ENCODE measurements around the gene UFSP2. TPM values are rescaled to one million over a fixed set of nuclear protein-coding genes. Genes with fewer than 3 reads are reported as not detected.
"Not testable (repeated sequence)": the region's sequence is repeated elsewhere in the genome, so short reads cannot be mapped to it uniquely, and the experiment has no call there.

Gene UFSP2
- total RNA-seq, 1 donor from 2014 or later = 27.5 TPM

GRCh38 chr4:185369731-185370130 lies 56.0 kb downstream of the UFSP2 start:
- Histone ChIP-seq H3K9ac (ENCODE audit: low read length) (no peak overlapping the region), H3K9me3 (ENCODE audit: insufficient read depth, low read depth, low read length) (no peaks in the 10 kb centered on the region), H3K36me3 (ENCODE audit: insufficient read depth, low read length) (peaks cover 15% of the 10 kb centered on the region), H2AFZ (ENCODE audit: low read depth, low read length) (no peak overlapping the region), H3K4me1 (ENCODE audit: insufficient read depth, low read length) (no peaks in the 10 kb centered on the region), H3K4me3 (ENCODE audit: insufficient read depth, low read depth, low read length) (no peak overlapping the region), H4K20me1 (ENCODE audit: insufficient read depth, low read length) (no peaks in the 10 kb centered on the region), H3K27ac (ENCODE audit: low read depth, low read length) (no peak overlapping the region), H3K27me3 (ENCODE audit: insufficient read depth, low read length) (no peaks in the 10 kb centered on the region), H3K79me2 (ENCODE audit: insufficient read depth, low read length) (no peaks in the 10 kb centered on the region), H3K4me2 (ENCODE audit: low read length) (no peak overlapping the region)
- Mint-ChIP-seq H3K27me3 (ENCODE audit: low read depth, unreplicated experiment) (no peaks in the 10 kb centered on the region), H3K4me1 (ENCODE audit: low read depth, unreplicated experiment) (peaks cover 5% of the 10 kb centered on the region), H3K9me3 (ENCODE audit: unreplicated experiment) (no peaks in the 10 kb centered on the region), H3K4me3 (ENCODE audit: unreplicated experiment) (no peak overlapping the region), H3K36me3 (ENCODE audit: low read depth, unreplicated experiment) (peaks cover 16% of the 10 kb centered on the region), H3K27ac (ENCODE audit: unreplicated experiment) (no peak overlapping the region)
- FAIRE-seq (no peak), DNase-seq (ENCODE audit: low read depth) (no peak)
- TF ChIP-seq EZH2 (IDR thresholded peaks at IDR 0.05; ENCODE audit: insufficient read depth, low read length) = no peak
- TF ChIP-seq, protein P1, sequence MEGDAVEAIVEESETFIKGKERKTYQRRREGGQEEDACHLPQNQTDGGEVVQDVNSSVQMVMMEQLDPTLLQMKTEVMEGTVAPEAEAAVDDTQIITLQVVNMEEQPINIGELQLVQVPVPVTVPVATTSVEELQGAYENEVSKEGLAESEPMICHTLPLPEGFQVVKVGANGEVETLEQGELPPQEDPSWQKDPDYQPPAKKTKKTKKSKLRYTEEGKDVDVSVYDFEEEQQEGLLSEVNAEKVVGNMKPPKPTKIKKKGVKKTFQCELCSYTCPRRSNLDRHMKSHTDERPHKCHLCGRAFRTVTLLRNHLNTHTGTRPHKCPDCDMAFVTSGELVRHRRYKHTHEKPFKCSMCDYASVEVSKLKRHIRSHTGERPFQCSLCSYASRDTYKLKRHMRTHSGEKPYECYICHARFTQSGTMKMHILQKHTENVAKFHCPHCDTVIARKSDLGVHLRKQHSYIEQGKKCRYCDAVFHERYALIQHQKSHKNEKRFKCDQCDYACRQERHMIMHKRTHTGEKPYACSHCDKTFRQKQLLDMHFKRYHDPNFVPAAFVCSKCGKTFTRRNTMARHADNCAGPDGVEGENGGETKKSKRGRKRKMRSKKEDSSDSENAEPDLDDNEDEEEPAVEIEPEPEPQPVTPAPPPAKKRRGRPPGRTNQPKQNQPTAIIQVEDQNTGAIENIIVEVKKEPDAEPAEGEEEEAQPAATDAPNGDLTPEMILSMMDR (IDR thresholded peaks at IDR 0.05; ENCODE audit: insufficient read depth, low read depth, low read length) = no peak

GRCh38 chr4:185364886-185365285 lies 60.9 kb downstream of the UFSP2 start:
- FAIRE-seq = no peak
- no peaks in the 10 kb centered on the region for H3K9me3 ChIP-seq (ENCODE audit: insufficient read depth, low read depth, low read length)

DNA sequence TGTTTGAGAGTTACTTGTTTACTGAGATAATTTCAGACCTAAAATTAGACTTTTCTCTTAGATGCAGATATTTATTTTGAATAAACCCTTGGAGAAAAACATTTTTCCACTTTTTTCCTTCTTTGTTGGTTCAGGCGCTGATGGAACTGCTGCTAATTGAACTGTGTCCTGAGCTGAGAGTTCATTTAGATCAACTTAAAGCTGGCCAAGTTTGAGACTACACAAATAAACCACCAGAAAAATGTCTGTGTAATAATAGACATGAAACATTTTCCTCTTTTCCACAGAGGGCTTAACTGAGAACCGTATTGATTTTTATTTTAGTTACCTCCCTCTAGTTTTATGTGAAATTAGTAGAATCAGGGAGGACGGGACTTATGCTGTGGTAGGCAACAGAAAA lies 62.5 kb downstream of the UFSP2 start:
- Histone ChIP-seq H3K27ac (ENCODE audit: low read depth, low read length) (no peak overlapping the region), H3K36me3 (ENCODE audit: insufficient read depth, low read length) (peaks cover 7% of the 10 kb centered on the region), H4K20me1 (ENCODE audit: insufficient read depth, low read length) (no peaks in the 10 kb centered on the region), H3K4me2 (ENCODE audit: low read length) (no peak overlapping the region), H3K27me3 (ENCODE audit: insufficient read depth, low read length) (no peaks in the 10 kb centered on the region), H3K9me3 (ENCODE audit: insufficient read depth, low read depth, low read length) (no peaks in the 10 kb centered on the region), H3K4me3 (ENCODE audit: insufficient read depth, low read depth, low read length) (no peak overlapping the region), H3K4me1 (ENCODE audit: insufficient read depth, low read length) (peaks cover 26% of the 10 kb centered on the region), H2AFZ (ENCODE audit: low read depth, low read length) (no peak overlapping the region), H3K79me2 (ENCODE audit: insufficient read depth, low read length) (no peaks in the 10 kb centered on the region), H3K9ac (ENCODE audit: low read length) (no peak overlapping the region)
- H3K27me3 Mint-ChIP-seq (ENCODE audit: low read depth, unreplicated experiment) = no peaks in the 10 kb centered on the region
- no peak overlapping the region for H3K27ac Mint-ChIP-seq (ENCODE audit: unreplicated experiment)
- no peak overlapping the region for H3K4me3 Mint-ChIP-seq (ENCODE audit: unreplicated experiment)
- DNase-seq (ENCODE audit: low read depth) = no peak
- no peak for FAIRE-seq
- TF ChIP-seq EZH2 (IDR thresholded peaks at IDR 0.05; ENCODE audit: insufficient read depth, low read length) = no peak
- TF ChIP-seq, protein P1 (IDR thresholded peaks at IDR 0.05; ENCODE audit: insufficient read depth, low read depth, low read length) = no peak
- H3K9me3 Mint-ChIP-seq (ENCODE audit: unreplicated experiment) = peaks cover 2% of the 10 kb centered on the region
- H3K4me1 Mint-ChIP-seq (ENCODE audit: low read depth, unreplicated experiment) = peaks cover 19% of the 10 kb centered on the region
- H3K36me3 Mint-ChIP-seq (ENCODE audit: low read depth, unreplicated experiment) = peaks cover 1% of the 10 kb centered on the region

More at GRCh38 chr4:185364886-185365285, 60.9 kb downstream of the UFSP2 start:
- Mint-ChIP-seq H3K27me3 (ENCODE audit: low read depth, unreplicated experiment) (no peaks in the 10 kb centered on the region), H3K4me1 (ENCODE audit: low read depth, unreplicated experiment) (peaks cover 10% of the 10 kb centered on the region), H3K27ac (ENCODE audit: unreplicated experiment) (no peak overlapping the region), H3K4me3 (ENCODE audit: unreplicated experiment) (no peak overlapping the region), H3K36me3 (ENCODE audit: low read depth, unreplicated experiment) (peaks cover 3% of the 10 kb centered on the region), H3K9me3 (ENCODE audit: unreplicated experiment) (peaks cover 2% of the 10 kb centered on the region)
- Histone ChIP-seq H3K27ac (ENCODE audit: low read depth, low read length) (no peak overlapping the region), H3K27me3 (ENCODE audit: insufficient read depth, low read length) (no peaks in the 10 kb centered on the region), H3K4me1 (ENCODE audit: insufficient read depth, low read length) (peaks cover 11% of the 10 kb centered on the region), H3K9ac (ENCODE audit: low read length) (no peak overlapping the region), H3K4me2 (ENCODE audit: low read length) (no peak overlapping the region), H3K79me2 (ENCODE audit: insufficient read depth, low read length) (no peaks in the 10 kb centered on the region), H4K20me1 (ENCODE audit: insufficient read depth, low read length) (no peaks in the 10 kb centered on the region), H2AFZ (ENCODE audit: low read depth, low read length) (no peak overlapping the region), H3K4me3 (ENCODE audit: insufficient read depth, low read depth, low read length) (no peak overlapping the region), H3K36me3 (ENCODE audit: insufficient read depth, low read length) (peaks cover 7% of the 10 kb centered on the region)
- no peak for DNase-seq (ENCODE audit: low read depth)
- TF ChIP-seq, protein P1 (IDR thresholded peaks at IDR 0.05; ENCODE audit: insufficient read depth, low read depth, low read length) = no peak
- TF ChIP-seq EZH2 (IDR thresholded peaks at IDR 0.05; ENCODE audit: insufficient read depth, low read length) = no peak

GRCh38 chr4:185362570-185362969 lies 63.2 kb downstream of the UFSP2 start:
- peaks cover 32% of the 10 kb centered on the region for H3K4me1 ChIP-seq (ENCODE audit: insufficient read depth, low read length)
- not testable (repeated sequence) for H3K4me3 Mint-ChIP-seq (ENCODE audit: unreplicated experiment); H3K27me3 ChIP-seq (ENCODE audit: insufficient read depth, low read length); H3K4me2 ChIP-seq (ENCODE audit: low read length); H3K27ac ChIP-seq (ENCODE audit: low read depth, low read length); H3K9me3 ChIP-seq (ENCODE audit: insufficient read depth, low read depth, low read length); H3K27me3 Mint-ChIP-seq (ENCODE audit: low read depth, unreplicated experiment); H3K9me3 Mint-ChIP-seq (ENCODE audit: unreplicated experiment); H3K36me3 Mint-ChIP-seq (ENCODE audit: low read depth, unreplicated experiment); FAIRE-seq; H2AFZ ChIP-seq (ENCODE audit: low read depth, low read length); H3K79me2 ChIP-seq (ENCODE audit: insufficient read depth, low read length); H4K20me1 ChIP-seq (ENCODE audit: insufficient read depth, low read length); H3K27ac Mint-ChIP-seq (ENCODE audit: unreplicated experiment); H3K9ac ChIP-seq (ENCODE audit: low read length); H3K36me3 ChIP-seq (ENCODE audit: insufficient read depth, low read length); DNase-seq (ENCODE audit: low read depth); H3K4me3 ChIP-seq (ENCODE audit: insufficient read depth, low read depth, low read length)
- H3K4me1 Mint-ChIP-seq (ENCODE audit: low read depth, unreplicated experiment) = peaks cover 20% of the 10 kb centered on the region
